DMS53 treated with DMSO at 0.1 percent for 48 hours (cell line): ENCODE data around the gene LEMD3.

Source experiments
- DNase-seq: peaks from one replicate; lab custom pipeline; 2025; ENCODE audit not compliant: unreplicated experiment; lab: John Stamatoyannopoulos, UW

LEMD3 gene

GRCh38 chr12:65168681-65169319 is 583 bp upstream of the LEMD3 start:
- DNase-seq: peak; percentile 76

- DNase-seq: peak; percentile 20
Measured at GRCh38 chr12:65170209-65170881, 962 bp downstream of the LEMD3 start.

GRCh38 chr12:65171073-65171472 is 1.7 kb downstream of the LEMD3 start:
- no peak for DNase-seq

- no peak for DNase-seq
Measured at GRCh38 chr12:65171870-65172269, 2.5 kb downstream of the LEMD3 start.

GRCh38 chr12:65175385-65175784 is 6.0 kb downstream of the LEMD3 start:
- no peak for DNase-seq

GRCh38 chr12:65182012-65182739 is 12.8 kb downstream of the LEMD3 start:
- no peak for DNase-seq

GRCh38 chr12:65184176-65184857 is 14.9 kb downstream of the LEMD3 start:
- DNase-seq: no peak

GRCh38 chr12:65184858-65185229 is 15.5 kb downstream of the LEMD3 start:
- no peak for DNase-seq

- DNase-seq: no peak
Measured at GRCh38 chr12:65187665-65188064, 18.3 kb downstream of the LEMD3 start.

GRCh38 chr12:65188179-65188701 is 18.9 kb downstream of the LEMD3 start:
- DNase-seq: no peak

- DNase-seq: no peak
Measured at GRCh38 chr12:65189028-65189718, 19.8 kb downstream of the LEMD3 start.

GRCh38 chr12:65192963-65193516 is 23.7 kb downstream of the LEMD3 start:
- no peak for DNase-seq

GRCh38 chr12:65194949-65195348 is 25.6 kb downstream of the LEMD3 start:
- DNase-seq: no peak

GRCh38 chr12:65195387-65196055 is 26.1 kb downstream of the LEMD3 start:
- no peak for DNase-seq

- DNase-seq: no peak
Measured at GRCh38 chr12:65196762-65197567, 27.6 kb downstream of the LEMD3 start.

- DNase-seq: no peak
Measured at GRCh38 chr12:65199604-65200003, 30.2 kb downstream of the LEMD3 start.

GRCh38 chr12:65200007-65200665 is 30.8 kb downstream of the LEMD3 start:
- DNase-seq: no peak

- DNase-seq: no peak
Measured at GRCh38 chr12:65203376-65203775, 34.0 kb downstream of the LEMD3 start.
